T-helper 17 cell (primary cell): ENCODE data around the gene NOL6. TPM values are rescaled to one million over a fixed set of nuclear protein-coding genes. Genes with fewer than 3 reads are reported as not detected.
A peak's percentile ranks its signal among the peaks of the same experiment; 100 is the strongest.

Experiments
- ATAC-seq: fragments of 150-1000 bp; cut with Tn5 transposase; 2 replicates; pipeline ENCODE4 v1.10.0; 2021; ENCODE audit warnings: mild to moderate bottlenecking, moderate library complexity
- DNase-seq, 3 donors: peaks; one replicate each; pipeline versions ENCODE4 v3.0.0 to v3.0.0-alpha.2; 2020 to 2021
- H3K9me3 ChIP-seq: one replicate; pipeline ENCODE4 v1.7.0; 2013; ENCODE audit warnings: low read length, mild to moderate bottlenecking; ENCODE audit not compliant: control insufficient read depth, poor library complexity, severe bottlenecking
- H3K27ac Mint-ChIP-seq: one replicate; pipeline ENCODE4 v1.8.0; 2022; ENCODE audit warnings: mild to moderate bottlenecking, moderate library complexity, mixed read lengths
- H3K27me3 Mint-ChIP-seq: one replicate; pipeline ENCODE4 v1.8.0; 2022; ENCODE audit warnings: mixed read lengths
- H3K36me3 Mint-ChIP-seq: one replicate; pipeline ENCODE4 v1.8.0; 2022; ENCODE audit warnings: low read depth, mixed read lengths
- H3K4me1 Mint-ChIP-seq: one replicate; pipeline ENCODE4 v1.8.0; 2022; ENCODE audit warnings: mild to moderate bottlenecking, mixed read lengths
- H3K4me3 Mint-ChIP-seq: one replicate; pipeline ENCODE4 v1.8.0; 2022; ENCODE audit warnings: mild to moderate bottlenecking, moderate library complexity, mixed read lengths
- total RNA-seq, 4 donors: library from RNA in 2 of 4; stranded (reverse) in 2 of 4; gene quantifications; one replicate each; pipeline ENCODE4 v1.2.3 and lab custom pipeline; 2022 to 2026

NOL6 gene
- total RNA-seq, 2 donors from 2014 or later = 32.4 to 34.6 TPM

- no peaks in the 10 kb centered on the region for H3K36me3 Mint-ChIP-seq
- H3K27me3 Mint-ChIP-seq = no peaks in the 10 kb centered on the region
- no peak for DNase-seq
- ATAC-seq = no peak
- peak overlapping the region; percentile 80 for H3K4me3 Mint-ChIP-seq
- peaks cover 59% of the 10 kb centered on the region for H3K4me1 Mint-ChIP-seq
- H3K27ac Mint-ChIP-seq = peak overlapping the region; percentile 98
- H3K9me3 ChIP-seq = no peaks in the 10 kb centered on the region
Observed at GRCh38 chr9:33453999-33454660, 19.6 kb downstream of the NOL6 start.

DNA sequence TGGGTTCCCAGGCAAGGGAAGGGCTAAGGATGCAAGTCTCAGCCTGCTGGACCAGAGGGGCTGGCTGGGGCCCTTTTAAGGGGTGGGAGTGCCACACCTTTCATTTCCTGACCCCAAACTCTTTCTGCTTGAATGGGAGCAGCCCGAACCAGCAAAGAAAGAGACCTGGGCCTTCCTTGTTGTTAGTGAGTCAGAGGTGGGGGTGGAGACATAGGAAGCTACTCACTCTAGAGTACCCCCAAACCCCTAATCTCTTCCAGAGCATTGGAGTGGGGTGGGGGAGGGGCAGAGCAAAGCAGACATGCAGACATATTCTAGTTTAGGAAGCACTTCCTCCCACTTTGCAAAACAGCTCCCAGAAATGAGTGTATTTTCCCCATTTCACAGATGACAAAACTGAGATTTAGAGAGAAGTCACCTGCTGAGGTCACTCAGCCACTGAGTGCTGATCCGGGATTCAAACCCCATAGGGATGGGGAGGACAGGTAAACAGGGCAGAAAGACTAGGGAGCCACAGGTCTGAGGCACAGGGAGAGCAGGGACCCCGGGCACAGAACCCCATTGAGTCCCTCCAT is 20.4 kb downstream of the NOL6 start:
- Mint-ChIP-seq H3K27me3 (no peaks in the 10 kb centered on the region), H3K4me1 (peaks cover 55% of the 10 kb centered on the region), H3K36me3 (no peaks in the 10 kb centered on the region), H3K4me3 (peak overlapping the region; percentile 31), H3K27ac (peak overlapping the region; percentile 98)
- ATAC-seq (peak; percentile 16), DNase-seq (no peak)
- H3K9me3 ChIP-seq = no peaks in the 10 kb centered on the region

DNA sequence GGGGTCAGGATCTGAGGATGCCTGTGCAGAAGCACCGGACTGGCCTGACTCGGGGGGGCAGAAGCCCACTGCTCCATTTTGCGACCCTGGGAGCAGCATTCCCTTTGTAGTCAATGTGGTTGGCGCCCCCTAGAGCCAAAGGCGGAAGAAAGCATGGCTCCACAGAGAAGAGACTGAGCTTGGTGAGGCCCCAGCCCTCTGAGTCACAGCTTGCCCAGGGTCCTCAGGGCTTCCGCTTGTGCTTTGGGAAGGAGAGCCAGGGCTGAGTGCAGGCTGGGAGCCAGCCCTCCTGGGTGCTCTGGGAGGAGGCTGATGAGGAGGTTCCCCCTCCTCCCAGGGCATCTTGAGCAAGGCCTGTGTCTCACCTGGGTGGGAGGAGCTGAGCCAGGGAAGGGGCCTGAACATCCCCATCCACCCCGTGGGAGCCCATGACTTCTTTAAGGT is 20.9 kb downstream of the NOL6 start:
- H3K4me3 Mint-ChIP-seq = peak overlapping the region; percentile 71
- no peaks in the 10 kb centered on the region for H3K9me3 ChIP-seq
- no peaks in the 10 kb centered on the region for H3K27me3 Mint-ChIP-seq
- peak in 2 of 3 donors; percentile 33 to 35 for DNase-seq
- peak overlapping the region; percentile 98 for H3K27ac Mint-ChIP-seq
- ATAC-seq = peak; percentile 66
- peaks cover 55% of the 10 kb centered on the region for H3K4me1 Mint-ChIP-seq
- H3K36me3 Mint-ChIP-seq = no peaks in the 10 kb centered on the region

- Mint-ChIP-seq H3K4me1 (peaks cover 50% of the 10 kb centered on the region), H3K4me3 (no peak overlapping the region), H3K27me3 (no peaks in the 10 kb centered on the region), H3K36me3 (no peaks in the 10 kb centered on the region), H3K27ac (peak overlapping the region; percentile 65)
- ATAC-seq (no peak), DNase-seq (no peak)
- no peaks in the 10 kb centered on the region for H3K9me3 ChIP-seq
Observed at GRCh38 chr9:33450621-33451146, 23.0 kb downstream of the NOL6 start.

DNA sequence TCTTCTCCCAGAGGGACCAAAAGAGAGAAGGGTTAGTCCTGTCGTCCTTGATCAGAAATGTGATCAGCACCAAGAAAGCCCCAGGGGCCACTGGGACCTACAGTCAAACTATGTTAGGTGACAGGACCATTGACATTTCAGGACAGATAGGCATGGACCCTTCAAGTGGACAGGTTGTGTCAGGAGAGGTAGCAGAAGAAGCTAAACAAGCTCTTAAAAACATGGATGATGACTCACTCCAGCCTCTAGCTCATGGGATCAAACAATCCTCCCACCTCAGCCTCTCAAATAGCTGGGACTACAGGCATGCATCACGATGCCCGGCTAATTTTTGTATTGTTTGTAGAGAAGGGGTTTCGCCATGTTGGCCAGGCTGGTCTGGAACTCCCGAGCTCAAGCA is 24.0 kb downstream of the NOL6 start:
- no peaks in the 10 kb centered on the region for H3K9me3 ChIP-seq
- DNase-seq = no peak
- peaks cover 2% of the 10 kb centered on the region for H3K36me3 Mint-ChIP-seq
- H3K4me3 Mint-ChIP-seq = no peak overlapping the region
- no peak for ATAC-seq
- H3K27ac Mint-ChIP-seq = no peak overlapping the region
- peaks cover 54% of the 10 kb centered on the region for H3K4me1 Mint-ChIP-seq
- H3K27me3 Mint-ChIP-seq = no peaks in the 10 kb centered on the region

GRCh38 chr9:33447799-33448553 is 25.7 kb downstream of the NOL6 start:
- DNase-seq (no peak), ATAC-seq (no peak)
- peaks cover 47% of the 10 kb centered on the region for H3K4me1 Mint-ChIP-seq
- H3K36me3 Mint-ChIP-seq = peaks cover 2% of the 10 kb centered on the region
- H3K27ac Mint-ChIP-seq = peak overlapping the region; percentile 99
- peak overlapping the region; percentile 97 for H3K4me3 Mint-ChIP-seq
- no peaks in the 10 kb centered on the region for H3K27me3 Mint-ChIP-seq
- H3K9me3 ChIP-seq = no peaks in the 10 kb centered on the region

- Mint-ChIP-seq H3K27me3 (no peaks in the 10 kb centered on the region), H3K27ac (peak within 1 kb of the TSS; percentile 99), H3K36me3 (peaks cover 2% of the 10 kb centered on the region), H3K4me3 (peak within 1 kb of the TSS; percentile 97), H3K4me1 (peaks cover 41% of the 10 kb centered on the region)
- DNase-seq = peak; percentile 69 to 71 (median 70)
- H3K9me3 ChIP-seq = no peaks in the 10 kb centered on the region
- peak; percentile 59 for ATAC-seq
Observed at GRCh38 chr9:33446946-33447798, 26.6 kb downstream of the NOL6 start, which contains the start of gene AQP3. AQP3 (minus strand) TSS chr9:33447593; CDS start chr9:33447530, 63 bp downstream.

- Mint-ChIP-seq H3K27me3 (no peaks in the 10 kb centered on the region), H3K36me3 (peaks cover 2% of the 10 kb centered on the region), H3K27ac (peak overlapping the region; percentile 99), H3K4me3 (peak overlapping the region; percentile 97), H3K4me1 (peaks cover 45% of the 10 kb centered on the region)
- no peaks in the 10 kb centered on the region for H3K9me3 ChIP-seq
- DNase-seq = peak in 2 of 3 donors; percentile 46 to 48
- peak; percentile 76 for ATAC-seq
Observed at GRCh38 chr9:33446240-33446945, 27.3 kb downstream of the NOL6 start.

- no peaks in the 10 kb centered on the region for H3K9me3 ChIP-seq
- Mint-ChIP-seq H3K4me3 (peak overlapping the region; percentile 97), H3K4me1 (peaks cover 47% of the 10 kb centered on the region), H3K27me3 (no peaks in the 10 kb centered on the region), H3K36me3 (peaks cover 2% of the 10 kb centered on the region), H3K27ac (peak overlapping the region; percentile 99)
- peak in 2 of 3 donors; percentile 47 to 53 for DNase-seq
- peak; percentile 55 for ATAC-seq
Observed at GRCh38 chr9:33445389-33446239, 28.1 kb downstream of the NOL6 start.

DNA sequence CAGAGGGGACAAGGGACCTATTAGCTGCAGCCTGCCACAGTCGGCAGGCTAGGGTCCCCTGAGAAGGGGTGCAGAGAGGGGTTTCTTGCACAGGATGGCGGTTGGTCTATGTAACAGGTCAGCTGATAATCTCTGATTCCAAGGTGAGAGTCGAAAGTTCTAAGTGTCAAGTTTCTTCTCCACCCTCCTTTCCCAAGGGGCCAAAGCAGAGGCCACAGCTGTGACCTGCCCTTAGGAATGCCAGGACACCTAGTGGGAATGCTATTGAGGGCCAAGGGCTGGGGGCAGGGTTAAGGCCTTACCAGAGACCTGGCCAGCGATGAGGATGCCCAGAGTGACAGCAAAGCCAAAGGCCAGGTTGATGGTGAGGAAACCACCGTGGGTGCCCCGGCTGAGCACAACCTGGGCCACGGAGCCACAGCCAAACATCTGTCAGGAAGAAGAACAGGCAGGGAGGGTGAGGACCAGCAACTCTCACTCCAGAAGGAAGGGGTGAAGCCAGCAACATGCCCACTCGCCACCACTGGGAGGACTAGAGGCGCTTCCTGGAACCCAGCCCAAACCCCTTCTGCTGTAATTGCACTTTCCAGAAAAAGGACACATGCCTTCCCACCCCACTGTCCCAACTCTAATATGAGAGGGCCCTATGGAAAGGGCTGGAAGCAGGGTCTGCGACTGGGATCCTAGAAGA is 30.1 kb downstream of the NOL6 start:
- Mint-ChIP-seq H3K27me3 (no peaks in the 10 kb centered on the region), H3K36me3 (peaks cover 9% of the 10 kb centered on the region), H3K4me1 (peaks cover 58% of the 10 kb centered on the region), H3K27ac (peak overlapping the region; percentile 99), H3K4me3 (peak overlapping the region; percentile 97)
- ATAC-seq = no peak
- no peak for DNase-seq
- H3K9me3 ChIP-seq = no peaks in the 10 kb centered on the region

DNA sequence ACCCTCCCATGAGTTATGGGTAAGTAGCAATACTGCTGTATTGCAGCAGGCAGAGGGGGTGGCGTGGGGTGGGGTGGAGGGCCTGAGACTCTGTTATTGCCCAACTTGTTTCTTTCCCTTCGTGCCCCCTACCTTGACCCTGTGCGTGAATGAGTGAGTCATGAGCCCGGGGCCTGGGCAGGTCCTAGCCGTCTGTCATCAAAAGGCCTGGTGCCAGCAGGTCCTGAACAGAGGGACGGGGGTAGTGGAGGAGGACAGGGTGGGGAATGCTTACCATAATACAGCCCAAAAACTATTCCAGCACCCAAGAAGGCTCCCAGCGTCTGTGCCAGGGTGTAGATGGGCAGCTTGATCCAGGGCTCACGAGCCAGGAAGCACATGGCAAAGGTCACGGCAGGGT is 30.7 kb downstream of the NOL6 start:
- Mint-ChIP-seq H3K27me3 (no peaks in the 10 kb centered on the region), H3K4me1 (peaks cover 53% of the 10 kb centered on the region), H3K4me3 (peak overlapping the region; percentile 7), H3K27ac (peak overlapping the region; percentile 99), H3K36me3 (peaks cover 9% of the 10 kb centered on the region)
- ATAC-seq = no peak
- no peak for DNase-seq
- no peaks in the 10 kb centered on the region for H3K9me3 ChIP-seq
